Adrenal gland (tissue), 5 donors: ENCODE measurements around the gene RYK.

ENCODE experiments used
- POLR2A ChIP-seq, 2 donors: fragments of 450-650 bp; IDR thresholded peaks; one replicate each; pipeline ENCODE4 v1.6.1; 2017; ENCODE audit warnings: antibody characterized with exemption in 2 of 2, mild to moderate bottlenecking in 2 of 2, moderate library complexity in 1 of 2
- TF ChIP-seq, protein P1 (sequence below), 6 experiments: fragments of 450-650 bp in 4 of 6; fragments of 200-600 bp in 2 of 6; sonication (generic) in 1 of 6; IDR thresholded peaks; 1 replicate in 5 of 6; 2 replicates in 1 of 6; pipeline versions ENCODE4 v1.5.1 to v1.8.0; 2016 to 2021; ENCODE audit warnings: antibody characterized with exemption in 6 of 6, mild to moderate bottlenecking in 2 of 6, moderate library complexity in 1 of 6
- donor health status: DM: no; HTN: no; CAD: no.

- TF ChIP-seq, protein P1, sequence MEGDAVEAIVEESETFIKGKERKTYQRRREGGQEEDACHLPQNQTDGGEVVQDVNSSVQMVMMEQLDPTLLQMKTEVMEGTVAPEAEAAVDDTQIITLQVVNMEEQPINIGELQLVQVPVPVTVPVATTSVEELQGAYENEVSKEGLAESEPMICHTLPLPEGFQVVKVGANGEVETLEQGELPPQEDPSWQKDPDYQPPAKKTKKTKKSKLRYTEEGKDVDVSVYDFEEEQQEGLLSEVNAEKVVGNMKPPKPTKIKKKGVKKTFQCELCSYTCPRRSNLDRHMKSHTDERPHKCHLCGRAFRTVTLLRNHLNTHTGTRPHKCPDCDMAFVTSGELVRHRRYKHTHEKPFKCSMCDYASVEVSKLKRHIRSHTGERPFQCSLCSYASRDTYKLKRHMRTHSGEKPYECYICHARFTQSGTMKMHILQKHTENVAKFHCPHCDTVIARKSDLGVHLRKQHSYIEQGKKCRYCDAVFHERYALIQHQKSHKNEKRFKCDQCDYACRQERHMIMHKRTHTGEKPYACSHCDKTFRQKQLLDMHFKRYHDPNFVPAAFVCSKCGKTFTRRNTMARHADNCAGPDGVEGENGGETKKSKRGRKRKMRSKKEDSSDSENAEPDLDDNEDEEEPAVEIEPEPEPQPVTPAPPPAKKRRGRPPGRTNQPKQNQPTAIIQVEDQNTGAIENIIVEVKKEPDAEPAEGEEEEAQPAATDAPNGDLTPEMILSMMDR (IDR thresholded peaks at IDR 0.05): no peak
- TF ChIP-seq POLR2A (IDR thresholded peaks at IDR 0.05): no peak
These were observed 22.6 kb downstream of the RYK start for GRCh38 chr3:134228035-134228434.
